ENCODE results near the gene ASAP3. TPM values are rescaled to one million over a fixed set of nuclear protein-coding genes. Genes with fewer than 3 reads are reported as not detected.

ASAP3 gene
- total and polyA plus RNA-seq, 2 experiments from 2014 or later, result 28.0 to 98.2 TPM

GRCh38 chr1:23527366-23527765 is 43.4 kb upstream of the ASAP3 start:
- H3K9me3 Mint-ChIP-seq, result no peaks in the 10 kb centered on the region
- H3K9me2 ChIP-seq (ENCODE audit: insufficient read depth), result no peaks in the 10 kb centered on the region
- no peaks in the 10 kb centered on the region for H3K36me3 ChIP-seq (ENCODE audit: insufficient read depth)
- peaks cover 3% of the 10 kb centered on the region; the same call in 2 of the 3 replicates for H3K36me3 Mint-ChIP-seq (ENCODE audit: low read depth)
- H3K4me2 ChIP-seq, result no peak overlapping the region
- TF ChIP-seq EZH2phosphoT487 (IDR thresholded peaks at IDR 0.05; ENCODE audit: unreplicated experiment), result no peak
- TF ChIP-seq ETS1 (IDR thresholded peaks at IDR 0.05), result no peak
- H3K4me1 Mint-ChIP-seq, result peaks cover 38% of the 10 kb centered on the region
- H3K27me3 Mint-ChIP-seq (ENCODE audit: insufficient read depth, low read depth, poor library complexity), result peaks cover 35% of the 10 kb centered on the region
- H3K27me3 ChIP-seq (ENCODE audit: insufficient read depth), result peaks cover 30% of the 10 kb centered on the region
- H3F3A ChIP-seq (replicated peaks; ENCODE audit: low read depth), result peaks cover 12% of the 10 kb centered on the region; the same call in 1 of the 2 replicates
- no peak overlapping the region for H2AFZ ChIP-seq
- H3K4me3 Mint-ChIP-seq, result no peak overlapping the region
- no peak overlapping the region for H3K27ac Mint-ChIP-seq
- H3K79me2 ChIP-seq (replicated peaks; ENCODE audit: insufficient read depth), result no peaks in the 10 kb centered on the region
- DNase-seq (ENCODE audit: low spot score), result no peak
- H4K20me1 ChIP-seq (replicated peaks; ENCODE audit: insufficient read depth), result no peaks in the 10 kb centered on the region; the same call in 1 of the 2 replicates
- no peak for ATAC-seq
- no peak overlapping the region for H3K4me3 ChIP-seq
- H3K4me1 ChIP-seq (ENCODE audit: insufficient read depth), result peaks cover 28% of the 10 kb centered on the region
- H3K27ac ChIP-seq (ENCODE audit: low read depth), result no peak overlapping the region

DNA sequence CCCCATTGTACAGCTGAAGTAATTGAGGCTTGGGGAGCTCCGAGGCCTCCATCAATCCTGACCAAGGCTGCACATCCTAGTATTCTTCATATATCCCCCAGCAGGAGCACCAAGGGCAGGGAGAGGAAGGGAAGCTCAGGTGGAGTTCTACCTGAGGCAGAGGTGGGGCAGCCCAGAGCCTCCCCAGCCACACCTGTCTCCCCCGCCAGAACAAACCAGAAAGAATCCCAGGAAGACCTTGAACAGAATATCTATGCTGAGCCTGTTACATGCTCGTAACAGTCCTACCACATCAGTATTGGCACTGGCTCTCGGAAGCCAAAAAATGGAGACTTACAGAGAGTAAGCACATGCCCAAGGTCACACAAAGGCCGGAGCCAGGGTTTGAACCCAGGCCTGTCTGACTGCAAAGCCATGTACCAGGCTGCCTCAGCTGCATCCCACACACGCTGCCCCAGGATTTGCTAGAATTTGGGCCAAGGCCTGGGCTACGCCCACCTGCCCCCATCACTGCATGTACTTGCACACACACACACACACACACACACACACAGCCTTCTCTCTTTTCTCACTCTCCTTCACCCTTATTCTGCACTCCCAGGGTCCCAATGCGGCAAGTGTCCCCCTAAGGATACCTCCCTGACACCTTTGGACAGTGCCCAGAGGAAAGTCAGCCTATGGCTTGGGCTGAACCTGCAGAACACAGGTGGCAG is 42.5 kb upstream of the ASAP3 start:
- no peak overlapping the region for H3K27ac ChIP-seq (ENCODE audit: low read depth)
- DNase-seq (ENCODE audit: low spot score) (no peak), ATAC-seq (no peak)
- no peak overlapping the region for H3K27ac Mint-ChIP-seq
- H2AFZ ChIP-seq, result no peak overlapping the region
- no peak overlapping the region; the same call in 2 of the 3 replicates for H3K4me3 Mint-ChIP-seq
- H3K4me1 ChIP-seq (ENCODE audit: insufficient read depth), result peaks cover 20% of the 10 kb centered on the region
- H3K36me3 ChIP-seq (ENCODE audit: insufficient read depth), result no peaks in the 10 kb centered on the region
- no peak overlapping the region for H3K4me3 ChIP-seq
- no peaks in the 10 kb centered on the region for H3K79me2 ChIP-seq (replicated peaks; ENCODE audit: insufficient read depth)
- H3K4me2 ChIP-seq, result no peak overlapping the region
- no peaks in the 10 kb centered on the region for H3K9me2 ChIP-seq (ENCODE audit: insufficient read depth)
- H3K4me1 Mint-ChIP-seq, result peaks cover 30% of the 10 kb centered on the region
- H4K20me1 ChIP-seq (replicated peaks; ENCODE audit: insufficient read depth), result no peaks in the 10 kb centered on the region; the same call in 1 of the 2 replicates
- no peaks in the 10 kb centered on the region for H3K9me3 Mint-ChIP-seq
- H3K27me3 Mint-ChIP-seq (ENCODE audit: insufficient read depth, low read depth, poor library complexity), result peaks cover 26% of the 10 kb centered on the region
- peaks cover 12% of the 10 kb centered on the region for H3K36me3 Mint-ChIP-seq (ENCODE audit: low read depth)
- peaks cover 4% of the 10 kb centered on the region; the same call in 1 of the 2 replicates for H3F3A ChIP-seq (replicated peaks; ENCODE audit: low read depth)
- H3K27me3 ChIP-seq (ENCODE audit: insufficient read depth), result peaks cover 21% of the 10 kb centered on the region
- TF ChIP-seq NANOG (IDR thresholded peaks at IDR 0.05; ENCODE audit: borderline replicate concordance) (no peak), ZNF331 (CRISPR knock-in tag; IDR thresholded peaks at IDR 0.05; ENCODE audit: low read depth) (no peak), CREB1 (CRISPR knock-in tag; IDR thresholded peaks at IDR 0.05; ENCODE audit: low read depth) (no peak), ZNF462 (CRISPR knock-in tag; IDR thresholded peaks at IDR 0.05) (no peak)
